ENCODE results near the gene COL1A2. TPM values are rescaled to one million over a fixed set of nuclear protein-coding genes. Genes with fewer than 3 reads are reported as not detected.

The COL1A2 gene
- total RNA-seq, 1 donor from 2014 or later: 110 TPM

DNA sequence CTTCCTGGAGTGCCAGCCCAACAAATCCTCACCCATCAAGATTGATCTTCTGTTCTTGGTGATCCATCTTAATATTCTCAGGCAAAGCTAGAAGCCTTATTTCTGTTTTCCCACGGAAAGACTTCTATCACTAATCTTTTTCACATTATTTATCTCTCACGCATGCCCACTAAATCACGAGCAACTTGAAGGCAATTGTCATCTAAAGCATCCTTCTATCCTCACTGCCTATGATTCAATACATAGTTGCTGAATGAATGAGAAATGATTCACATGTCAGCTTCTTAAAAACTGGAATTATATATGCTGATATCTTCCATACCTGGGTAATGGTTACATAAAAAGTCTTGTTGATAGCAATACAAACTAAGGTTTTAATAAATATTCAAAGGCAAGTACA is 12.6 kb upstream of the COL1A2 start:
- Mint-ChIP-seq H3K36me3 (ENCODE audit: low read depth) (no peaks in the 10 kb centered on the region), H3K9me3 (no peaks in the 10 kb centered on the region), H3K27ac (ENCODE audit: unreplicated experiment) (no peak overlapping the region), H3K4me1 (no peaks in the 10 kb centered on the region), H3K27me3 (ENCODE audit: low read depth) (no peaks in the 10 kb centered on the region), H3K4me3 (no peak overlapping the region)
- no peak for DNase-seq (ENCODE audit: low read depth, low spot score)
- TF ChIP-seq, protein P1, sequence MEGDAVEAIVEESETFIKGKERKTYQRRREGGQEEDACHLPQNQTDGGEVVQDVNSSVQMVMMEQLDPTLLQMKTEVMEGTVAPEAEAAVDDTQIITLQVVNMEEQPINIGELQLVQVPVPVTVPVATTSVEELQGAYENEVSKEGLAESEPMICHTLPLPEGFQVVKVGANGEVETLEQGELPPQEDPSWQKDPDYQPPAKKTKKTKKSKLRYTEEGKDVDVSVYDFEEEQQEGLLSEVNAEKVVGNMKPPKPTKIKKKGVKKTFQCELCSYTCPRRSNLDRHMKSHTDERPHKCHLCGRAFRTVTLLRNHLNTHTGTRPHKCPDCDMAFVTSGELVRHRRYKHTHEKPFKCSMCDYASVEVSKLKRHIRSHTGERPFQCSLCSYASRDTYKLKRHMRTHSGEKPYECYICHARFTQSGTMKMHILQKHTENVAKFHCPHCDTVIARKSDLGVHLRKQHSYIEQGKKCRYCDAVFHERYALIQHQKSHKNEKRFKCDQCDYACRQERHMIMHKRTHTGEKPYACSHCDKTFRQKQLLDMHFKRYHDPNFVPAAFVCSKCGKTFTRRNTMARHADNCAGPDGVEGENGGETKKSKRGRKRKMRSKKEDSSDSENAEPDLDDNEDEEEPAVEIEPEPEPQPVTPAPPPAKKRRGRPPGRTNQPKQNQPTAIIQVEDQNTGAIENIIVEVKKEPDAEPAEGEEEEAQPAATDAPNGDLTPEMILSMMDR (conservative IDR thresholded peaks at IDR 0.05): no peak

DNA sequence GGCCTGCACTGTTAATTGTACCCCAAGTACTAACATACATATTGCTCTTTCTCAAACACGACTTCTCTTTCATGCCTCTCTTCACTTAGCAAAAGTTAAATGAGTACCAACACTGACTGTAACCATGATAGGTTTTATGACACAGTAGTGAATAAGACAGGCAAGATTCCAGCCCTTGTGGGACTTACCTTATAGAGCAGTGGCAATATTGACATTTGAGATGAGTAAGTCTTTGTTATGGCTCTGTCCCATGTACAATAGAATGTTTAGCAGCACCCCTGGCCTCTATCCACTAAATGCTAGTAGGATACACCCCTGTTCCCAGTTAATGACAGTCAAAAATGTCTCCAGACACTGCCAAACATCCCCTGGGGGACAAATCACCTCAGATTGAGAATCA is 11.9 kb upstream of the COL1A2 start:
- TF ChIP-seq, protein P1 (conservative IDR thresholded peaks at IDR 0.05): no peak
- Mint-ChIP-seq H3K4me3 (no peak overlapping the region), H3K9me3 (no peaks in the 10 kb centered on the region), H3K4me1 (no peaks in the 10 kb centered on the region), H3K27ac (ENCODE audit: unreplicated experiment) (no peak overlapping the region), H3K27me3 (ENCODE audit: low read depth) (no peaks in the 10 kb centered on the region), H3K36me3 (ENCODE audit: low read depth) (no peaks in the 10 kb centered on the region)
- no peak for DNase-seq (ENCODE audit: low read depth, low spot score)

DNA sequence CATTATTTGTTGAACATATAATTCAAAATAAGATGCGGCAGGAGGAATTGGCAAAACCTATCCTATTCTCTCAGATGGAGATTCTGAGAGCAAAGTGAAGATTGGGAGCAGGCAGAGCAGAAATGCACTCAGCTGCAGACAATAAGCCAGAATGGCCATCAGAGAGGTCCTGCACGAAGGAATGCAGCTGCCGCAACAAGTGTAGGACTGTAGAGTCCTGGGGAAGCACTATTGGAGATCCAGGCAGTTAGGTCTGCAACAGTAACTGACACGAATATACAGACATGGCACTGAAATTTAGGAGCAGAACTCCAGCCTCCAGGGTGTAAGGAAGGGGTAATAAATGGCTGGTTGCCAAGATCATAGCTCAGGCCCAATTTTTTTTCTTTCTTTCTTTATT is 10.4 kb upstream of the COL1A2 start:
- Mint-ChIP-seq H3K27me3 (ENCODE audit: low read depth) (no peaks in the 10 kb centered on the region), H3K4me1 (no peaks in the 10 kb centered on the region), H3K27ac (ENCODE audit: unreplicated experiment) (no peak overlapping the region), H3K36me3 (ENCODE audit: low read depth) (no peaks in the 10 kb centered on the region), H3K9me3 (no peaks in the 10 kb centered on the region), H3K4me3 (no peak overlapping the region)
- TF ChIP-seq, protein P1 (conservative IDR thresholded peaks at IDR 0.05): no peak
- no peak for DNase-seq (ENCODE audit: low read depth, low spot score)

DNA sequence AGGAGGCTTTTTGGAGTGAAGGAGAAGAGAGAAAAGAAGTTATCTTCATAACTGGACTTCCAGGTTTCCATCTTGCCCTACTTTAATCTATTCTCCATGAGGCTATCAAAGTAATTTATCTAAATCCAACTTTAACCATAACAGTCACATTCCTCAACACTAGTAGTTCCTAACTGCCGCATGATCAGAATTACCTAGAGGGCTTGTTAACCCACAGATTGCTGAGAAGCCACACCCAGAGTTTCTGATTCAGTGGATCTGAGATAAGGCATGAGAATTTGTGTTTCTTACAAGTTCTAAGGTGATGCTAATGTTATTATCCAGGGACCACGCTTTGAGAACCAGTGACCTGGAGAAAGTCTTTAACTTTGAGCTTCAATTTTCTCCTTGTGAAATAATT is 8.3 kb upstream of the COL1A2 start:
- Mint-ChIP-seq H3K9me3 (no peaks in the 10 kb centered on the region), H3K27me3 (ENCODE audit: low read depth) (no peaks in the 10 kb centered on the region), H3K27ac (ENCODE audit: unreplicated experiment) (no peak overlapping the region), H3K4me1 (peaks cover 1% of the 10 kb centered on the region), H3K36me3 (ENCODE audit: low read depth) (no peaks in the 10 kb centered on the region), H3K4me3 (no peak overlapping the region)
- TF ChIP-seq, protein P1 (conservative IDR thresholded peaks at IDR 0.05): no peak
- no peak for DNase-seq (ENCODE audit: low read depth, low spot score)

DNA sequence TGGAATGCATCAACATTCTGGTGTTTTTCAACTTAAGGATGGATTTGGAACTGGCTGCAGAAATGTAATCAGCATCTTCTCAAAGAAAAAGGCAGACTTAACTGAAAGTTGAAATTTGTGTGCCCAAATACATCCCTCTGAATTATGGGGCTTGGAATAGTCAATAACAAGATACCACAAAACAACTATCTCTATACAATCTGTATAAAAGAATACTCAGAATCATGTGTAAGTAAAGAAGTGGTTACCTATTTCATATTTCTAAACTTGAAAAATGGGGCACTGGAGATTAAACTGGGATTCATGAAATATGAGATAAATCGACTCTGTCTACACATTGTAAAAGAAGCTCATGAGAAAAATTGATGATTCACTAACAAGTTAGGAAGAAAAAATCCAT is 6.2 kb upstream of the COL1A2 start:
- Mint-ChIP-seq H3K36me3 (ENCODE audit: low read depth) (no peaks in the 10 kb centered on the region), H3K27me3 (ENCODE audit: low read depth) (no peaks in the 10 kb centered on the region), H3K4me1 (peaks cover 23% of the 10 kb centered on the region), H3K9me3 (no peaks in the 10 kb centered on the region), H3K4me3 (no peak overlapping the region), H3K27ac (ENCODE audit: unreplicated experiment) (no peak overlapping the region)
- TF ChIP-seq, protein P1 (conservative IDR thresholded peaks at IDR 0.05): no peak
- DNase-seq (ENCODE audit: low read depth, low spot score): no peak

DNA sequence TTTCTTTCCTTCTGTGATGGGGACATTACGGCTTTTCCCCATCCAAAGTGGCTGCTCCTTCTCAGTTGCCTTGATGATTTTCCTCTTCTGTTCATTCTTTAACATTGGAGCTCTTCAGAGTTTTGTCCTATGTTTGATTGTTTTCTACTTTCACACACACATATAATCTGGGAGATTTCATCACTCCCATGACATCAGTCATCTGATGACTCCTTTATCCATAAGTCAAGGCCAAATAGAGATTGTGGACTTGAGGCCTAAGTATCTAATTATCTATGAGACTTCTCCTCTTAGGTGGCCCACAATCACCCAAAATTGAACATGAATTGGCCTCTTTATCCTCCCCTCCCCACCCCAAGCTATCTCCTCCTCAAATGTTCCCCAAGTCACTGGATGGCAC is 5.3 kb upstream of the COL1A2 start:
- Mint-ChIP-seq H3K4me1 (peaks cover 25% of the 10 kb centered on the region), H3K4me3 (no peak overlapping the region), H3K36me3 (ENCODE audit: low read depth) (no peaks in the 10 kb centered on the region), H3K9me3 (no peaks in the 10 kb centered on the region), H3K27ac (ENCODE audit: unreplicated experiment) (no peak overlapping the region), H3K27me3 (ENCODE audit: low read depth) (no peaks in the 10 kb centered on the region)
- no peak for DNase-seq (ENCODE audit: low read depth, low spot score)
- TF ChIP-seq, protein P1 (conservative IDR thresholded peaks at IDR 0.05): no peak
